ELR (cell line): ENCODE results near the gene HDAC1.

Experiments used
- DNase-seq: peaks from one replicate; pipeline ENCODE4 v3.0.0-alpha.2; 2015; ENCODE audit warnings: low read depth

HDAC1 gene

GRCh38 chr1:32373996-32374592, 82.2 kb downstream of the HDAC1 start:
- no peak for DNase-seq

- DNase-seq = no peak
These were observed 84.3 kb downstream of the HDAC1 start for GRCh38 chr1:32376199-32376598.

- no peak for DNase-seq
These were observed 85.8 kb downstream of the HDAC1 start for GRCh38 chr1:32377541-32378220.

GRCh38 chr1:32380057-32380456, 88.2 kb downstream of the HDAC1 start:
- no peak for DNase-seq
